ENCODE results near the gene TAS2R20. TPM values are rescaled to one million over a fixed set of nuclear protein-coding genes. Genes with fewer than 3 reads are reported as not detected.

Gene TAS2R20
- 10.4 TPM for total RNA-seq

GRCh38 chr12:10998204-10998603, at the start of gene TAS2R20:
Gene TAS2R20, minus strand, starts transcription at chr12:10998304. Its CDS starts 429 bp downstream, at chr12:10997875.

GRCh38 chr12:11031307-11031706, 33.2 kb upstream of the TAS2R20 start, which contains the start of gene TAS2R31:
Gene TAS2R31, minus strand, starts transcription at chr12:11031407. Its CDS starts 72 bp downstream, at chr12:11031335.

GRCh38 chr12:11022520-11022919, 24.4 kb upstream of the TAS2R20 start, which contains the start of gene TAS2R19:
Gene TAS2R19, minus strand, starts transcription at chr12:11022620. Its CDS starts 49 bp downstream, at chr12:11022571.

GRCh38 chr12:10986812-10987211, 11.3 kb downstream of the TAS2R20 start, which contains the start of gene TAS2R50:
Gene TAS2R50, minus strand, starts transcription at chr12:10986912. Its CDS starts 52 bp downstream, at chr12:10986860.

Other genes with a start within 250 kb of the TAS2R20 start
- 0.69 TPM for gene TAS2R7, start 195.7 kb downstream of the TAS2R20 start, total RNA-seq
- 0.69 TPM for gene TAS2R8, start 191.0 kb downstream of the TAS2R20 start, total RNA-seq
- 0.92 TPM for gene TAS2R9, start 188.1 kb downstream of the TAS2R20 start, total RNA-seq
- gene TAS2R10, start 171.9 kb downstream of the TAS2R20 start, total RNA-seq: 3.7 TPM
- gene PRR4, start 148.8 kb downstream of the TAS2R20 start, total RNA-seq: 6.0 TPM
- gene PRH1, start 114.0 kb downstream of the TAS2R20 start, total RNA-seq: 63.4 TPM
- gene TAS2R13, start 88.7 kb downstream of the TAS2R20 start, total RNA-seq: 4.8 TPM
- gene PRH2, start 69.1 kb downstream of the TAS2R20 start, total RNA-seq: 0.92 TPM
- gene TAS2R14, start 59.0 kb downstream of the TAS2R20 start, total RNA-seq: 9.5 TPM
- 7.6 TPM for gene TAS2R50, start 11.4 kb downstream of the TAS2R20 start, total RNA-seq
- gene TAS2R19, start 24.3 kb upstream of the TAS2R20 start, total RNA-seq: 7.6 TPM
- 8.1 TPM for gene TAS2R31, start 33.1 kb upstream of the TAS2R20 start, total RNA-seq
- 3.2 TPM for gene TAS2R46, start 64.0 kb upstream of the TAS2R20 start, total RNA-seq
- gene TAS2R43, start 94.0 kb upstream of the TAS2R20 start, total RNA-seq: 5.5 TPM
- 9.5 TPM for gene TAS2R30, start 136.3 kb upstream of the TAS2R20 start, total RNA-seq
- gene SMIM10L1, start 172.9 kb upstream of the TAS2R20 start, total RNA-seq: 15.5 TPM
- not detected for gene TAS2R42, start 188.6 kb upstream of the TAS2R20 start, total RNA-seq